ENCODE data around the gene CLTB.

DNA sequence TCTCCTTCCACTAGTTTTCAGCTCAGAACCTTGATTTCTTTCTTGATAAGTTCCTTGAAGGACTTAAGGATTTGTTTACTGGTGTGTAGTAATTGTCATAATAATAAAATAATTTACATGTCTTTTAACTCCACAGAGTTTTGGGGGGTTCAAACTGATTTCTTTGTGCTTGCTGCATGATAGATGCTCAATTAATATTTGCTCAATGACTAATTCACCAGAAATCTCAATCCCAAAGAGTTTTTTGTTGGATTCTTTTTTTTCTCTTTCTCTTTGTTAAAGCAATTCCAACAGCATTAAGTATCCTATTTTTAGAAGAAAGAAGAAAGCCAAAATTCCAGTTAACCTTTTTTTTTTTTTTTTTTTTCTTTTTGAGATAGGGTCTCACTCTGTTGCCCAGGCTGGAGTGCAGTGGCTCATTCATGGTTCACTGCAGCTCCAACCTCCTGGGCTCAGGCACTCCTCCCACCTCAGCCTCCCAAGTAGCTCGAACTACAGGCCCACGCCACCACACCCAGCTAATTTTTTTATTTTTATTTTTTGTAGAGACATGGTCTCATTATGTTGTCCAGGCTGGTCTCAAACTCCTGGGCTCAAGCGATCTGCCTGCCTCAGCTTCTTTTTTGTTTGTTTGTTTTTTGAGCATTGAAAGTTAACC lies 42.7 kb upstream of the CLTB start:
- TF ChIP-seq, protein P1, sequence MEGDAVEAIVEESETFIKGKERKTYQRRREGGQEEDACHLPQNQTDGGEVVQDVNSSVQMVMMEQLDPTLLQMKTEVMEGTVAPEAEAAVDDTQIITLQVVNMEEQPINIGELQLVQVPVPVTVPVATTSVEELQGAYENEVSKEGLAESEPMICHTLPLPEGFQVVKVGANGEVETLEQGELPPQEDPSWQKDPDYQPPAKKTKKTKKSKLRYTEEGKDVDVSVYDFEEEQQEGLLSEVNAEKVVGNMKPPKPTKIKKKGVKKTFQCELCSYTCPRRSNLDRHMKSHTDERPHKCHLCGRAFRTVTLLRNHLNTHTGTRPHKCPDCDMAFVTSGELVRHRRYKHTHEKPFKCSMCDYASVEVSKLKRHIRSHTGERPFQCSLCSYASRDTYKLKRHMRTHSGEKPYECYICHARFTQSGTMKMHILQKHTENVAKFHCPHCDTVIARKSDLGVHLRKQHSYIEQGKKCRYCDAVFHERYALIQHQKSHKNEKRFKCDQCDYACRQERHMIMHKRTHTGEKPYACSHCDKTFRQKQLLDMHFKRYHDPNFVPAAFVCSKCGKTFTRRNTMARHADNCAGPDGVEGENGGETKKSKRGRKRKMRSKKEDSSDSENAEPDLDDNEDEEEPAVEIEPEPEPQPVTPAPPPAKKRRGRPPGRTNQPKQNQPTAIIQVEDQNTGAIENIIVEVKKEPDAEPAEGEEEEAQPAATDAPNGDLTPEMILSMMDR (IDR thresholded peaks at IDR 0.05; ENCODE audit: insufficient read depth, low read depth, low read length): no peak
- no peak for TF ChIP-seq EZH2 (IDR thresholded peaks at IDR 0.05; ENCODE audit: insufficient read depth, low read length)
